NCI-H345 treated with DMSO at 0.1 percent for 48 hours (cell line): ENCODE data around the gene LRCOL1.
"Not testable (repeated sequence)": the region's sequence is repeated elsewhere in the genome, so short reads cannot be mapped to it uniquely, and the experiment has no call there.

ENCODE experiments used
- DNase-seq: peaks from one replicate; lab custom pipeline; 2025; ENCODE audit not compliant: unreplicated experiment; lab: John Stamatoyannopoulos, UW

The LRCOL1 gene

GRCh38 chr12:132602572-132603239, 7.7 kb downstream of the LRCOL1 start:
- DNase-seq, result no peak

GRCh38 chr12:132601171-132601883, 9.1 kb downstream of the LRCOL1 start:
- DNase-seq, result no peak

DNA sequence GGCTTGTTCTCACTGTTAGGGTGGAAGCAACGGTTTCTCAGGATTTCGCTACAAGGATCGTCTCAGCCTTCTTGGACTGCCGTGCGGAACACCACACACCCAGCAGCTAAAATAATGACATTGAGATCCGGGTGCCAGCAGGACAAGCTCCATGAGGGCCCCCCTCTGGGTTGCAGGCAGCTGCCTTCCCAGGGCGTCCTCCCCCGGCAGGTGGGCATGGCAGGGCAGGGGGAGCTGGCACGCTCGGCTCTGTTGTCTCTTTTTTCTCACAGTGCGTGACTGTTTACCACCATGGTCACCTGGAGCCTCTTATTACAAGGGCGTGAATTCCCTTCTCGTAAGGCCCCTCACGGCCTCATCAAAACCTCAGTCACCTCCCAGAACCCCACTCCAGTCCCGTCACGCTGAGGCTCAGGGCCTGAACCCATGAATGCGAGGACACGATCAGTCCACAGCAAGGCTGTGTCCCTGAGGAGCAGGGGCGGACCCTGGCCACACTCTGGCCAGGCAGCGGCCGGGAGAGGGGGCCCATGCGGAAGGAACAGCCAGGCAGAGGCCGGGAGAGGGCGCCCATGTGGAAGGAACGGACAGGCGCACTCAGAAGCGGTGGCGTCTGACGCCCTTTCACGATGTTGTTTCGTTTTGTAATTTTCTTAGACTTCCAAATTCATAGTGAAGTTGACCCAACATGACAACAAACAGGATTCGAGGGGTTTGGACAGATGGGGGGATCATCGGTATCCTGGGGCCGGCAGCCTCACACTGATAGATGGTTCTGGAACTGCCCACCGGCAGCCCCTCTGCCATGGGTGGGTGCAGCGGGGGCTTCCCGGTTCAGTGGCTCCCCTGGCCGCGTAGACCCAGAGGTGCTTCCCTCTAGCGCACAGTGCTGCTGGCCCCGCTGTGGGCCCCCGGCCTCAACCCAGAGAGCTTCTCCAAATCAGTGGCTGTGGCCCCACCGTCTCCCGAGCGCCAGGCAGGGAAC, 10.0 kb downstream of the LRCOL1 start:
- peak; percentile 97 for DNase-seq

DNA sequence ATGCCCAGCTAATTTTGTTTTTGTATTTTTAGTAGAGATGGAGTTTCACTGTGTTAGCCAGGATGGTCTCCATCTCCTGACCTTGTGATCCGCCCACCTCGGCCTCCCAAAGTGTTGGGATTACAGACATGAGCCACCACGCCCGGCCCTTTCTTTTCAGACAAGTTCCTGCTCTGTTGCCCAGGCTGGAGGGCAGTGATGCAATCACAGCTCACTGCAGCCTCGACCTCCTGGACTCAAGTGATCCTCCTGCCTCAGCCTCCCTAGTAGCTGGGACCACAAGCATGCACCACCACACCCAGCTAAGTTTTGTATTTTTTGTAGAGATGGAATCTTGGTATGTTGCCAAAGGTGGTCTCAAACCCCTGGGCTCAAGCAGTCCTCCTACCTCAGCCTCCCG, 10.9 kb downstream of the LRCOL1 start:
- DNase-seq, result not testable (repeated sequence)

- DNase-seq, result no peak
Measured at GRCh38 chr12:132597333-132598316, 12.8 kb downstream of the LRCOL1 start.

DNA sequence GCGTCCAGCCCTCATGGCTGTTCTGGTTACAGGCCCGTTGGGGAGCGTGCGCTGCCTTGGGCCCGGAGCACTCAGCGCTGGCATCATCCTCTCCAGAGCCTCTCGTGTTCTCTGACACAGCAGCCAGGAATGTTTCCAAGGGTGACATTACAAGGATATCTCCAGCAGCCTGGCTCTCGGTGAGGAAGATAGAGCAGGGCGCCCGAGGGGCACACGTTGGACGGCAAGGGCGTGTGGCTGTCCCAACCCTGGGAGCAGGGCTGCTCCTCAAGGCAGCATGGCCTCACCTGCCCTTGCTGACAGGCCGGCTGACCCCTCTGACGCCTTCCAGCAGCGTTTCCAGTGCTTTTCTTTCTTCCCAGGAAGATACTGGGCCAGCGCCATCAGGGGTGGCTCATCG, 14.4 kb downstream of the LRCOL1 start:
- no peak for DNase-seq

DNA sequence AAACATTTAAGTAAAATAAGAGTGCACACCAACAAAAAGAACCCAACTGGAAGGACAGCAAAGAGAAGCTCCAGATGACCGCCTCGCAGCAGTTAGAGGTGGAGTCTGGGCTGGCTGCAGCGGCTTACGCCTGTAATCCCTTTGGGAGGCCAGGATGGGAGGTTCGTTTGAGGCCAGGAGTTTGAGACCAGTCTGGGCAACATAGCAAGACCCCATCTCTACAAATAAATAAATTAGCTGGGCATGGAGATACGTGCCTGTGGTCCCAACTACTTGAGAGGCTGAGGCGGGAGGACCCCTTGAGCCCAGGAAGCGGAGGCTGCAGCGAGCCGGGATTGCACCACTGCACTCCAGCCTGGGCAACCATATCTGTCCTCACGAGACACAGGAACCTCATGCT, 15.2 kb downstream of the LRCOL1 start:
- DNase-seq, result no peak

DNA sequence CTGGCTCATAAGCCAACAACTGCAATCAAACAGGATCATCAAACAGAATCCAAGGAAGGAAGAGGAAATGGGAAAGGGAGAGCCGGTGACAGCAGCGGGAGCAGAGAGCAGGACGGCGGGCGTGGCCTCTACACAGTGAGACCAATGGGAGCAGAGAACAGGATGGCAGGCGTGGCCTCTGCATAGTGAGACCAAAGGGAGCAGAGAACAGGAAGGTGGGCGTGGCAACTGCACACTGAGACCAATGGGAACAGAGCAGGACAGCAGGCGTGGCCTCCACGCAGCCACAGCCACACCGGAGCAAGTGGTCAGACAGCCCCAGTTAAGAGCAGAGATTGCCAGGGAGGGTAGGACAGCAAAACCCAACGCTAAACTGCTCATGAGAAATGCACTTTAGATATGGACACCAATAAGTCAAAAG, 16.4 kb downstream of the LRCOL1 start:
- peak; percentile 78 for DNase-seq

DNA sequence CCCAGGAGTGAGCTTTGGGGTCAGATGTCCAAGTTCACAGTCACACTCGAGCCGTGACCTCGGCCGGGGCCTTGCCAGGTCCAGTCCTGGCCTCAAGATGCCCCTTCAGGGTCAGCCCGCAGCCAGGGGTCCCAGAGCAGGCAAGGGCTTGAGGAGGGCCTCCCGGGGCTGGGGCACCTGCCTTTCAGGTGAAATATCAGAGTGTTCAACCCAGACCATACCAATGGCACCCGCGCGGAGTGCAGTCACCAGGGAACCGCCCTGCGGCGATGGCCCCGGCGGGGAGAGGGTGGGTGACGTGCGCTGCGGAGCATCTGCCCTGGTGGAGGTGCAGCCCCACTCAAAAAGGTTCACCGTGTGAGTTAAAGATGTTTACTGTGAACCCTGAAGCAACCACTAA, 16.9 kb downstream of the LRCOL1 start:
- DNase-seq, result no peak

DNA sequence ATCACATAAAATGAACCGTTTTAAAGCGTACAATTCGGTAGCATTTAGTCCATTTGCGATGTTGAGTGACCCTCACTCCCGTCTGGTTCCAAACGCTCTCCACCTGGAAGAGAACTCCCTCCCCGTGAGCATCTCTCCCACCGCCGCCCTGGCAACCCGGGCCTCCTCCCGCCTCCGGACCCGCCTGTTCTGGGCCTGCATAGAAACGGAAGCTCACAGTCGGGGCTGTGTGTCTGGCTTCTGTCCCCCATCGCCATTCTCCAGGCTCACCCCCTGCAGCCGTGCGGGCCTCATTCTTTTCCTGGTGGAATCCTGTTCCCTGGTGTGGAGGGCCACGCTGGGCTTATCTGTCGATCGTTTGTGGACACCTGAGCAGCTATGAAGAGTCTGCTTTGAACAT, 17.3 kb downstream of the LRCOL1 start:
- no peak for DNase-seq

DNA sequence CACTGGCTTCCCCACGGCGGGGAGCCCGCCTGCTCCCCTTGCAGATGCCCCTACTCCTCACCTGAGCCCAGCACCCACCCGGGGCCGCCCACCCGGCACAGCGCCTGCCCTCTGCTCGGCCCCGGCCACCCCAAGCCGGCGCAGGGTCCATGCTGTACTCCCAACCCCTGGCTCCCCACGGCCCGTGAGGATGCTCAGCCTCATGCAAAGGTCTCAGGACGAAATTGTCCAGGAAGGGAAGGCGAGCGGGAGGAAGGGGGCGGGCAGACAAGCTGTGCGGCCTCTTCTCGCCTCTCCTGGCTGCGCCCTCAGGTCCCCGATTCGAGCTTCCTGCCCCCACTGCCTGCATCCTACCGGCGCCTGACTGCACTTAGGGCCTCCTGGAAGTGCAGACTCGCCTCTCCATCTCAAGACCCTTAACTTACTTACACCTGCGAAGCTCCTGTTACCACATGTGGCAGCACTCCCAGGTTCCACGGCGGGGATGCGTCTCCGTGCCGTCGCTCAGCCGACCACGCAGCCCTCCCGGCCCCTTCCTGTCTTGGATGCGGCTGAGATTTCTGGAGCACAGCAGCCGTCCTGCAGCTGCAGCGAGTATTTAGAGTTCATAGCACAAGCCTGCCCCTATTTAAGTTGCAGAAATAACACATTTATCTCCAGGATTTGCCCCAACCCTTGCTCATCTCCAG, 18.0 kb downstream of the LRCOL1 start:
- DNase-seq, result no peak

GRCh38 chr12:132591107-132591935, 19.1 kb downstream of the LRCOL1 start:
- DNase-seq, result no peak

DNA sequence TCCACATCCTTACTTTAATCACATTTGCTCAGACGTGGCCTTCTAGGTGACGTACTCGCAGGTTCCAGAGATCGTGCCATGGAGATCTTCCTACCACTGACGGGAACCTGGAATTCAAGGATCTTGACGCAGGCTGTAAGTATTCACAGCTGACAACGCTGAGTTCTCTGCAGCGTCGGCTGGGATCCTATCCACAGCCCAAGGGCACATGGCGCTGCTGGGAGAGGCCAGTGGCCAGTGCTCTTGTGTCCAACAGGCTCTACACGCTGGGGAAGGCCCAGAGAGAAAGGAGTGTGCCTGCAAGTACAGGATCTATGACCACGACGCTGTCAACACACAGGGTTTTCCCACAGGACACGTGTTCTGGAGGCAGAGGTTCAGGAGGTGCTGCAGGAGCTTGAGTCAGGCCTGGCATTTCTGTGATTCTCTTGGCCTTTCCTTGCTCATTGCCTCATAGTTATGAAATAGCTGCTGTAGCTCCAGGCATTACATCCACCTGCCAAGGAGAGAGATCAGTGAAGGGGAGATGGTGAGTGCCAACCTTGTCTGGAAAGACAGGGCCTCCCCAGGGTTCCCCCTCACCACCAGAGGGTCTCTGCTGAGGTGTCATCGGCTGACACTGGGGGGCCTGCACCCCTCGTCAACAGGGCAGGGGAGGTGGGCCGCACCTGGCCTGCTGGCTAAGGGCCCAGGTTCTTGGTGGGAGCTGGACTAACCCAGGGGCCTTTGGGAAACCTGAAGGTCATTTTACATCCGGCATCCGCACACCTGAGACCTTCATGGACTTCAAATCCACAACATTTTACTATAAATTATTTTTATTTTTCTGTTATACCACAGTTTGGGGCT, 21.3 kb downstream of the LRCOL1 start:
- no peak for DNase-seq

DNA sequence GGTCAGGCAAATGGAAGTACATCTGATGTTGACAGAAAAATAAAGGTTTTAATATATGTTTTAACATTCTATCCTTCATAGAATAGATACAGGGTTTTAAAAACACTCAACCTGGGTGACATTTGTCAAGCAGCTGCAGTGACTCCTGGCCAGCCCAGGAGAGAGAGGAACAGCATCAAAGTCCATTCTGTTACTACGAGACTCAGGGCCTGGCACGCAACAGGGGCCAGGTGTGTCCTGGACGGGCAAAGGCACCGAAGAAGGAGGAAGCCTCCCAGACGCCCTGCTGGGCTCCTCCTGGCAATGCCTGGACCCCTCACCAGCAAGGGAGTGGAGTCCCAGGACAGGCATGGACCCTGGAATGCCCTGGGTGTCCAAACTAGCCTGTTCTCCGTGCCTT, 22.1 kb downstream of the LRCOL1 start:
- no peak for DNase-seq

- DNase-seq, result no peak
Measured at GRCh38 chr12:132587781-132588180, 22.6 kb downstream of the LRCOL1 start.

- no peak for DNase-seq
Measured at GRCh38 chr12:132586929-132587328, 23.5 kb downstream of the LRCOL1 start.

- DNase-seq, result no peak
Measured at GRCh38 chr12:132585177-132585576, 25.2 kb downstream of the LRCOL1 start.

DNA sequence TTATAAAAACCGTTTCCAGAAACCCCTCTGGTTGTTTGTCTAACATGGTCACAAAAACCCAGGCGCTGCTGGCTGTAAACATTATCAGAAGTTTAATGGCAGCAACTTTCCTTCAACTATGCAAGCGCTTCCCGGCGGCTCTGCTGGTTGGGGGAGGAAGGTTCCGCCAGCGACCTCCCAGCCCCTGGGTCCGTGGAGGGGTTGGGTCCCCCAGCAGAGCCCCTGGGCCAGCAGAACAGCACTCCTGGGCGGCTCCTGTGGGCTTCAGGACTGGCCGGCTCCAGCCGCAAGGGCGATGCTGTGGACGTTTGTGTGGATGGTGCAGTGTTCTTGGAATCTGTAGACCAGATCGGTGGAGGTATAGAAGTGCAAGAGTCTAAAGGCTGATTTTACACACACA, 26.0 kb downstream of the LRCOL1 start:
- no peak for DNase-seq
